GM19240 (cell line): ENCODE results near the gene SULT1C2.

Source experiments
- DNase-seq: peaks from one replicate; pipeline ENCODE4 v3.0.0; 2011; ENCODE audit warnings: low spot score; ENCODE audit not compliant: insufficient read length

SULT1C2 gene

DNA sequence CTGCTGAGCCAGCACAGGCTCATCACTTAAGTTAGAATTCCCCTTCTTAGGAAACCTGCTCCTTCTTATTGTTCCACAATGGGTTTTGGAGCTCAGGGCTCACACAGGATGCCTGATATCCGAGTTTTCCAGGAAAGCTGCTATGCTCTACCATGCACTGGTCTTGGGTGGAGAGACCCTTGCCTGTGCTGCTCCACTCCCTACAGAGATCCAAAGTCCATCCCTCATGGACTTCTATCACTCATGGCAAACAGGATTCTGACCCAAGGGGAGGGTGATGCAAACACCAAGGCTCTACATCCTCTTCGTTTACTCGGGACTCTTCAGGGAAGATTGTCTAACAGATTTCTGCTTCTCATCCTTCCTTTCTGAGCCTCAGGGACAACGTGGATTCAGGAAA is 5.2 kb downstream of the SULT1C2 start:
- DNase-seq = no peak

DNA sequence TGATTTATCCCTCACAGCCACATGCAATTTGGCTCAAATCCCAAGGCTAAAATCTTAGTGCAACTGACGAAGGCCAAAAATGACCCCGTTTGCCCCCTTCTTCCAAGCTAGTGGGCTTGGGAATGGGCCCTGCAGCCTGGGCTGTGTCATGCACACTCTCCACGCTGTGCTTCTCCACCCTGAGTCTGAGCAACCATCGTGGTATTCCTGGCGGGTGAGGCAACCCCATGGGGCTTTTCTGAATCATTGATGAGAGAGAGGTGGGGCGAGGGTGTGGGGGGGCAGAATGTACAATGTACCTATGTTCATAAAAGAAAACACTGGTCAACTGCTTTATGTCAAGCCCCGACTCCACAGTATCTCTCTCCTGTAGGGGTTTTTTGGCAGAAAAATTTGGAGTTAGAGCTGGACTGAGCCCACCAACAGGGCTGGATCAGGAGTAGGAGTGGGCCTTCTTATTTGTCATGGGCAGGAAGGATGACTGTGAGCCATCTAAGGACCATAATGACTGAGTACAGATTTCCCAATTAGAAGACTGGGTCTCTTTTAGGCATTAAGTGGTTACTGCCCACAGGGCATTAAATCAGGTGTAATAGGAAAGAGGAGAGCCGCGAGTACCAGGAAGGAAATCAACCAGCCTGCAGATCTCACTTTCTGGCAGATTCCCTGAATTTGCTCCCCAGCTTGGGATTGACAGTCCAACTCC is 8.9 kb downstream of the SULT1C2 start:
- DNase-seq = no peak

DNA sequence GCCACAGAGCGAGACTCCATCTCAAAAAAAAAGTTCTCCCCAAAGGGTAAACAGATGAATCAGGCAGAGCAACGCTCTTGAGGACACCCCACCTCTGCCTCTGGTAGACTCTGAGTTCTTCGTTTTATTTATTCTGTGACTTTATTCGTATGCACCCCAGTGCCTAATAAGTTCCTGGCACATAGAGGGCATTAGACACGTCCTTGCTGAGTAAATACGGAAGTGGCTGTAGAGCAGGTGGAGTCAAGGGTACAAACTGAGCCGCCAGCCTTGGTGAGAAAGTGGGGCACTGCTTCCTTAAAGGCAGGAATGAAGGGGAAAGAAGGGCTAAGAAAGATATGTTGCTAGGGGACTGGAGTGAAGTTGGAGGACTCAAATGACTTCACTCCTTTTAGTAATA is 12.9 kb downstream of the SULT1C2 start:
- DNase-seq = no peak

DNA sequence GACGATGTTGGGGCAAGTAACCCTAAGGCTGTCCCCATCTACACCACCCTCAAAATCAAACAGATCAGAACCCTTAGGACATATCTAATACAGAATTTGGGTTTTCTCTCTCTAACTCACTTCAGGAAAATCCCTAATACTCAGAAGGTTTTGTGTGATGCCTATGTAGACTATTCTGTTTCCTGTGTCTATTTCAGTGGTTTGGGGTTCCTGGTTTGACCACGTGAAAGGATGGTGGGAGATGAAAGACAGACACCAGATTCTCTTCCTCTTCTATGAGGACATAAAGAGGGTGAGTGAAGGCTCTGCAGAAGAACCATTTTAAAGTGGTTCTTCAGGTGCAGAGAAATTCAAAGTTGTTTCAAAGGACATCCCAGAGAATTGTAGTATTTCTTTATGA is 16.3 kb downstream of the SULT1C2 start:
- no peak for DNase-seq

DNA sequence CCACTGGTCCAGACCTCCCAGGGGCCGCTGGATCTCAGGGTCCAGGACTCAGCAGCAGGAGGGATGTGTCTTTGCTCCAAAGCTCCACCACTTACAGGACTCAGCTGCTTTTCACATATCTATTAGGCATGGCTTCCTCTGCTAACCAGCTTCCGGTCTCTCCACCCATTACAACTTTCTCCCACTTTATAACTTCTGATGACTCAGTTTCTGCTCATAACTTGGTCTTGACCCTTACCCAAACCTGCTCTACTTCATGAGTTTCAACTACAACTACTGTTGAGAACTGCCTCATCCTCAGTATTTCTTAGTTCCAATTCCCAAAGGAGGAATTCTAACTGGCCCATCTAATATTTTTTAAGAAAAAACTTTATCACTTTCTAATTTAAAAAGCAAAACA is 17.2 kb downstream of the SULT1C2 start:
- DNase-seq = no peak

DNA sequence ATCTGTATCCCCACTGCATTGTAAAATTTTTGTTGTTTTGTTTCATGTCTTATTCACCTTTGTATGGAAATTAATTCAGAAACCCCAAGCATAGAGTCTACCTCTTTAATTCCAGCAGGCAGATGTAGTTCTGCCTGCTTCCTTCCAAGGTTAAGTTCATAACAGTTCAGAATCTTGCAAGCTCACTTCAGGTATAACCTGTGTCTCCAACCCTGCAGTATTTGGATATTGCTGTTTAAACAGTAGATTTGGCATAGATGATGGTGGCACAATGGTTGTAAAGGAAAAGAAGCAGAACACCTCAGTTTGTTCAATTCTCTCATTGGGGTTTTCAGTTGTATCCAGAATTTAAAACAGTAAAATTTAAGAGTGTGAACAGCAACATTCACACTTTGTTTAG is 21.2 kb downstream of the SULT1C2 start:
- no peak for DNase-seq

DNA sequence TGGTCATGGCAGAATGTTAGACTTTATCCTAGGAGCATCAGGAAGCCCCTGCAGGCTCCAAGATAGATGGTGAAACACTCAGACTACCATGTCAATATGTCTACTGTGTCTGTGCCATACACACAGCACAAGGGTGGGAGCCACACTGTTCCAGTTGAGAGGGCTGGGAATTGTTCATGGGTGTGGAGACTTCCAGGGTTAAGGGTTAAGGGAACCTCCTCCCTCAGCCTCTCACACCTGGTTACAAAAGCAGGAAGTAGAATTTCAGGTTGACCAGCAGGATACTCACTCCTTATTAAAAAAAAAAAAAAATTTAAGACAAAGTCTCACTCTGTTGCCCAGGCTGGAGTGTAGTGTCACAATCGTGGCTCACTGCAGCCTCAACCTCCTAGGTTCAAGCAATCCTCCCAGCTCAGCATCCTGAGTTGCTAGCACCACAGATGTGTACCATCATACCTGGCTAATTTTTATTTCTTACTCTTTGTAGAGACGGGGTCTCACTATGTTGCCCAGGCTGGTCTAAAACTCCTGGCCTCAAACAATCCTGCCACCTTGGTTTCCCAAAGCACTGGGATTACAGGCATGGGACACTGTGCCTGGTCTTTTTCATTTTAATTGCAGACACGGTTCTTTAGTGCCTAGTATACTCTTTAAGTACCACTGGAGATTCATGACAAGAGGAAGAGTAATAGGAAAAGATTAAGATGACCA is 26.0 kb downstream of the SULT1C2 start:
- no peak for DNase-seq

DNA sequence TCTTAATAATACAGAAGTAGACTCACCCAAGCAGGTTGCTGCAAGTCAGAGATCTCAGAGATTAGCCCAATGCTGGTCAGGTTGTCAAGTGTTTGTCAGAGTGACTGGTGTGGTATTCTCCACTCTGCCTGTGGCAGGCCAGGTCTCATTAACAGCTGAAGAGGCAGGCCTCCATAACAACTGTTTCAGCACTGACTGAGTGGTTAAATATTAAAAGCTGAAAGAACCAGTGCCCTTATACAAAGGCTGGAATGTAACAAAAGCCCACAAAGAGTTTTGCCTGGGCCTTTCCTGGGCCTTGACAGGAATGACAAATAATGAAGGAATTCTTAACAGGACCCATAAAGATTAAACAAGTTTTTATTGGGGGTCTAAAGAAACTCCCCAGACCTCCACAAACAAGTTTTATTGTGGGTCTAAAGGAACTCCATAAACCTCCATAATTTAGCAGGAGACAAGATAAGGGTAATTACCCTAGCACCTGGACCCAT is 26.8 kb downstream of the SULT1C2 start:
- no peak for DNase-seq

DNA sequence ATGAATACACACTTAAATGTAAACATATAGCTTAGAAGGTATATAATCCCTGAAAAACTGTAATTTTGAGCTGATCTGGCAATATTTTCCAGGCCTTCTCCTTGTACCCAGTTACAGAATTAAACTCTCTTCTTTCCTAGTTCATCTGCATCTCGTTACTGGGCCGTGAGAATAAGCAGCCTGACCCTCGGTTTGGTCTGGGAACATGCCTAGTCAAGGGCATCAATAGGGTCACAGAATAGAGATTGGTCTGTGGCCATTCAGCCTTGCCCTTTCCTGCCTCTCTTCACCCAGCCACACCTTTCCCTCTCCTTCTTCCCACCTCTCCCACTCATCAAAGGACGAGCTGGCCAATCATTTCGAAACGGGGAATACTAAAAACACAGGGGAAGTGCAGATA is 27.3 kb downstream of the SULT1C2 start:
- no peak for DNase-seq

DNA sequence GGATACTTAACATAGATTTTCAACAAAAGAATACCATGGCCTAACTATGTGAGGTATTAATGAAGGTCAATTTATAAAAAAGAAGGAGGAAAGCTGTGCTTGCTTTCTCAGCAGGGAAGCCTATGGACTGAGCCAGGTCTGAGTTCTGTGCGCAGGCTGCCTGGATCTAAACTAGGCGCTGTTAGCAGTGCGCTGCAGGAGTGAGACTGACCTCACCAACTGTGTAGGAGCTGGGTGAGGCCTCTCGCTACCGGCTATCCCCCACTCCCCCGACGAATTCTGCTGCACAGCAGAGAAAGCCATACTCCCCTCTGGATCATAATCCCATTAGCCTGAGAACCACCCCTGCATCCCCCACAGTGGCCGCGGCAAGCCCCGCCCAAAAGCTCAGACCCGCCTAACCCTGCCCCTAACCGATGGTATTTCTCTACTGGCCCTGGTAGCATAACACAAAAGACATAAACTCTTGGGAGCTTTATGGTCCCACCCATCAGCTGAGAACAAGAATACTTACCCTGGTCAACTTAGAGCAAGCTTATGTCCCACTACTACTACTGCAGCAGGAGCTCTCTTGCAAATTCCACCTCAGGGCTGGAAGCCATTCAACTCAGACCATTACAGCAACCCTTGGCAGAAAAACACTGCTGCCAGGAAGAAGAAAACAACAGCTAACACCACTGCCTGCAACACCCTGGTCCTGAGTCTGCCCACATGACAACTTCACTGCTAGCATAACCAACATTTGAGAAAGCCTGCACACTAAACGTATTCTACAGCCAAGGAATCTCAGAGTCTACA is 28.0 kb downstream of the SULT1C2 start:
- no peak for DNase-seq

DNA sequence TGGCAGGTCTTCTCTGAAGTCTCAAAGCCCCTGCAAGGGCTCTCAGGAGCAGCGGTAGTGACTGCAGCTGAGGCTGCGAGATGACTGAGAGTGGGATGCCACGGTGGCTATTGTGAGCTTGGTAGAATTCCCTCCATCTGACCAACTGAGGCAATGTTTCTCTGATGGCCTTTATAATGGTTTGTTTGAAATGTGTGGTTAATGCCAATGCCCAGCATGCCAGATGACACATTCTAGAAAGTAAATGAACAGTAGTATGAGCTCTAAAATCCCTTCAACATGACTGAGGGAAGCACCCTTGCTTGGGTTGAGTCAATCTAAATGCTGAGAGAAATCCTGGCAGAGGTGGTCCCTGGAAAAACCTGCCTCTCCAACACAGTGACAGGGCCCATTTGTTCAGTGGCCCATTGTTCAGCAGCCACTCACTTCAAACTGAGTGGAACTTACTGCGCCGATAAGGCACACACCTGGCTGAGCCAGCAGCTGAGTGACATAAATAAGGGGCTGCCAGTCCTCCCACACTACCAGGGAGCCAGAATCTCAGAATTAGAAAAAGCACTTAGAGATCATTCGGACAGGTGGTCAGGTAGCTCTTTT is 31.7 kb downstream of the SULT1C2 start:
- no peak for DNase-seq

DNA sequence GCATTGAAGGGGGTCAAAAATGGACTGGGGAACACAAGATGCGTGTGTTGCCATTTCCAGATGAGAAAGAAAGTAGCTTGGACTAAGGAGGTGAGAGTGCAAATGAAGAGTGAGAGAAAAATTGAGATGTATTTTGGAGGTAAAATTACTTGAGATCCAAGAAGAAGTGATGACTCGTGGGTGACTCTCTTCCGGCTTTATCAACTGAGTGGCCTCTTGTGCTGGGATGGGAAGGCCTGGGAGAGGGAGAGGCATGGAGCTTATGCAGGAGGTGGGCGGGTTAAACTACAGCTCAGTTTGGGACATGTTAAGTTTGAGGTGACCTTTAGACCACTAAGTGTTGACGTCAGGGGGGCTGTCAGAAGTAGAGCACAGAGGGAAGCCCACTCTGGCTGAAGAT is 34.9 kb downstream of the SULT1C2 start:
- DNase-seq = no peak

DNA sequence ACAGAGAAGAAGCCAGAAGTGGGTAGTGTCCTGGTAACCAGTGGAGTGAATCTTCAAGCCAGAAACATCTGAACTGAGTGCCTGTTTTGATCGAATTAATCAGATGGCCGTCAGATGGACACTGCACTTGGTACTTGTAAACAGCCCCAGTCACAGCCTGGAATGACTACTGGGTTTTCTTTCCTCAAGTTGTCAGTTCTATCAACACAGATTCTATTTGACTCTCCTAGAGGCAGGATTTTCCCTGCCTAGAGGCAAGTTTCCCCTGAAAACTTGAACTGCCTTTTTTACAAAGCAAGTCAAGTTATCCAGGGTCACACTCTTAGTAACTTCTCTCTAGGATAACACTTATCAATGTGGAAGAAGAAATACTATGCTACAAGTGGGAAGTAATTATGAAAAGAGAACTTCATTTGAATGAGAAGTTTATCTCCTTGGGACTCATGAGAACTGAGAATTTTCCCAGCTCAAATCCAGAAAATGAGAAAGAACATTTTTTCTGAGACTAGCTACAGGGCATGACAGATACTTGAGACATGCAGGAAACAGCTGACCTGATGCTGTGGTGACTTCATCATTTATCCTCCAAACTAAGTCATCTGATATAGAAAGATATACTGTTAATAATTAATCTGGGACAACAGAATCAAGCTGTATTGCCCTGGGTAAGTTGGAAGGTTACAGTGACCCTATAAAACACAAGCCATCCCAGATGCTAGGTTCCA is 36.0 kb downstream of the SULT1C2 start:
- no peak for DNase-seq

DNA sequence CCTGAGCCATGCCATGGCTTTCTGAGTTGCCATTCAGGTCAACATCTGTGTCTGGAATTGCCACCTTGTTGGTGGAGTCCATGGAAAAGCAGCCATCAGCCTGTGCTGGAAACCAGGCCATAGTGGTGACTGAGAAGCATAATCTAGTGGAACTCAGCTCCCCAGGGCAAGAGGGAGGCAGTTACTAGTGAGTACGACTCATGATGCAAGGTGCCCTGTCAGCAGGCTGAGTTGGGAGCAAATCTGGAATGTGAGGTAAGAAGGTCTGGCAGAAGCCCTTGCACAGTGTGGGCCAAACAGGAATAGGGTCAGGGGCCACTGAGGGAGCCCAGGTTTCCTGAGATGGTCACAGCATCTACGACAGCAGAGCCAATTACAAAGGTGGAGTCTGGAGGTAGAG is 37.1 kb downstream of the SULT1C2 start:
- DNase-seq = no peak

DNA sequence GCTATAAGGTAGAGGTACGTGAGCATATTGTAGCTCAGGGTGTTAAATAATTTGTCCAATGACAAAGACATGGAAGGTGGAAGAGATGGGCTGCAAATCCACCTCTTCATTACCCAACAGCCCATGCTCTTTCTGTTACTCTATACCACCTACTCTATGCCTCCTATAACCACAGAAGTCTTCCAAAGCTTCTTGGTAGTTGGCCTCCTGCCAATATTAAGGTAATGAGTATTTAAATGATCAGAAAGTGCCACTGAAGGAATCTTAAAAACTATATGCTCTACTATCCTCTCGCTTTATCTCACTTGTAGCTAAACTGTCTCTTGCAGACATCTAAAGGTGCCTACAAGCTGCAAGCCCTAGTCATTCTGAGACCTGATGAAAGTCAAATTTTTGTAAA is 41.1 kb downstream of the SULT1C2 start:
- no peak for DNase-seq

DNA sequence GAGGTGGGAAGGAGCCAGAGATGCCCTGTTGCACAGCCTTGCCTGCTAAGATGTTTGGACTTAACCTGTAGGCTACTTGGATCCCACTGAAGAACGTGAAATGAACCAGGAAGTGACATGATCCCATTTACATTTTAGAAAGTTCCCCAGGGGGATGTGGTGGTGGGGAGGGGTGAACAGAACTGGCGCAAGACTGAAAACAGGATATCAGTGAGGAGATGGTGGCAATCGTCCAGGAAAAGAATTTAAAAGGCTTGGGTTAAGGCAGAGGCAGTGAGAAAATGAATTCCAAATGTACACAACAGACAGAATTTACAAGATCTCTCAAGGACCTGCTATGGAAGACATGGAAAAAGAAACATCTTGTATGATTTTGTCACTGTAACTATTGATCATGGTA is 42.3 kb downstream of the SULT1C2 start:
- DNase-seq = no peak

DNA sequence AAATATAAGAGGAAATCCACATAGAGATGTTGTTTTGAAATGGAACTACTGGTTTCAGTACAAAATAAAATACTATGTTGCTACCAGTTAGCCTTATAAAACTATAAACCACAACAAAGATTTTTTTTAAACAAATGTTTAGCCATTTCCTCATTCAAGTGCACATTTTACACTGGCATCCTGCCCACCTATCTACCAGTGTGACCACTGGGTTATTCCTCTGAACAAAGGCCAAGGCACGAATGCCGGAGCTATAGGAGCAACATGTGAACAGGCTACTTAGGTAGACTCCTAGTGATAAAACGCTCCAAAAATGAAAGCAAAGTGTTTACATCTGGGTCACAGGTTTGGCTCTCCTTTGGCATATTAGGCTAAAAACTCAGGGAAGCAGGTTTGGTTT is 57.3 kb downstream of the SULT1C2 start:
- no peak for DNase-seq

DNA sequence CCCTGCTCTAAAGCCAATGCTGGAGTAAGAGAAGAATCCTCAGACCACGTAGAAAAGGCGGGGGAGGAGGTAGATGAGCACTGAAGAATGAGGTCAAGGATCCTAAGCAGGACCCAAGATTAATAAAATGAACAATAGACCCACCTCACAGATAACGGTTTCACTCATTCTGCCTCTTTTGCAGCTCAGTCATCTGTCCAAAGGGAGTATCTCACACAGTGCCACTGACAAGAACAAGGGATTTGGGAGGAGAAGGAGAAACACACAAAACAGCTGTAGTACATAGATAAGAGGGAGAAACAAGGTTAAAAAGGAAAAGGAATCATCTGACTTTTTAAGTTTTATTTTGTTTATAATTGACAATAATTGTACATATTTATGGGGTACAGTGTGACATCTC is 58.1 kb downstream of the SULT1C2 start:
- no peak for DNase-seq

DNA sequence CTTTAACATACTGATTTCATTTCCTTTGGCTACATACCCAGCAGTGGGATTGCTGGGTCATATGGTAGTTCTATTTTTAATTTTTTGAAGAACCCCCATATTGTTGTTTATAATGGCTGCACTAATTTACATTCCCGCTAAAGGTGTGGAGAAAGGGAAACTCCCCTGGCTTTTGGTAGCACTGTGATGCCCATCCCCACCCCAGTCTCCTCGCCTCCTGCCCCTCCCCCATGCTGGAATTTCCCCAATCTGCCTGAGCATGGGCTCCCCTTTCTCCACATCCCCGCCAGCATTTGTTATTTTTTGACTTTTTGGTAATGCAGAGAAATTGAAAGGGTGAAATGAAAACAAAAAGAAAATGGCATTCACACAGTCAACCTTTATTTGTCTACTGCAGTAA is 59.1 kb downstream of the SULT1C2 start:
- DNase-seq = no peak

DNA sequence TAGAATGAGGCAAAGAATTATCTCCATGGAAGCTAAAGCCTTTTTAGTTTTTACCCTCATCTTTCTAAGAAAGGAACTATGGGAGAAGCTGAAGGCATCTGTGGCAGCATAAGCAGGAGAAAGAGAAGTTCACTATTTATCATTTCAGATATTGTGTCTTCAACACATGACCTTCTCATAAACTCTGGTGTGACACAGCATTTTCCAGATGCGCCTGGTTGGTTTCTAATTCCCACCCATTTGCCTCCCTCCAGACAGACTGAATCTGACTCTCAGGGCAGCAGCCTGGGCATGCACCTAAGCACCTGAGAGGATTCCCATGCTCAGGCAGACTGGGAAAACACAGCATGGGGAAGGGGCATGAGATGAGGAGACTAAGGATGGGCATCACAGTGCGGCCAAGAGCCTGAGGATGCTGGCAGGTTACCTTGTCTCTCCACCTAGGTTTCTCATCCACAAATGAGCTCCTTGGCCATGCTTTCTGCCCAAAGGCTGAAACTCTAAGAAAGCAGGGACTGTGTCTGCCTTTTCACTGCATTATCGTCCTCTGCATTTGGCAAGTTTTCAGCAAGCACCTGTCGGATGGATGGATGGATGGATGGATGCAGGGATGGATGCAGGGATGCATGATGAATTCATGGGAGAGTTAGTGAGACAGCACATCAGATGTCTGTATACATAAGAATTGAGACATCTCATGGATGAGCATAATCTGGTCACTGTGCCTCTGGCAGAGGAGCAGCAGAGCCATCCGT is 60.3 kb downstream of the SULT1C2 start:
- DNase-seq = no peak

DNA sequence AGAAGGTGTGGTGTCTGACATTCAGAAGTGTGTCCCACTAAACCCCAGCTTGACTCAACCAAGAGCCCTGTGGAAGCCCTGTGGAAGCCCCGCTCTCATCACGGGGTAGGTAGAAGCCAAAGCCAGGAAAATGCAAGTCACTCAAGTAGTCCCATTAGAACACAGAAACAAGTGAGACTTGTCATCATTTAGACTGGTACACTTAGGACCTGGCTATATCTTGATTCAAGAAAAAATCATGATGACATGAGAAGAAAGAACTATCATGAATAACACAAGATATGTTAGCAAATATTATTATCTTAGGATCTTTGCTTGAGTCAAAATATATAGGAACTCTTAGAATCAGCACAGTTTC is 60.9 kb downstream of the SULT1C2 start:
- no peak for DNase-seq
